ENCODE results near the gene RNF114.

RNF114 gene

DNA sequence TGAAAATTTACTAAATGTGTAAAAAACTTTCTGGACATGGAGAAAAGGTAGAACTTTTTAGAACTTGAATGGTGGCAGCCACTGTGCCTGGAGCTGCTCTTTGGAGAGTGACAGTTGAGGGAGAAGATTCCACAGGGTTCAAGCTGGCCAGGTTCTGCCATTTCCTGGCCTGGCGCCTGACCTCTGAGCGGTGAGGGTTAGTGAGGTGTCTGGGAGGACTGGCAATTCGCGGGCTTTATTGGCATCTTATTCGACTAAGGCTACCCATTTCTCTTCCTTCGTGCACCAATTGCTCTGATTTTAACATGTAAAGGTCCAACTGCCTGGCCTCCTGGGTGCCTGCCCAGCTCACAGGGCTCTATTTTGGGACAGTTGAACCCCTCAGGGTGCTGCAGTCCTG, 49.0 kb downstream of the RNF114 start:
- peaks cover 2% of the 10 kb centered on the region; the same call in 1 of the 2 replicates for H3K4me1 ChIP-seq (ENCODE audit: control insufficient read depth, insufficient read depth, low read length)
- H3K36me3 ChIP-seq (ENCODE audit: control insufficient read depth in 2 of 2, insufficient read depth in 1 of 2, low read length in 2 of 2) = peaks cover 0 to 36% of the 10 kb centered on the region in 2 experiments; a peak in 1 of 3 replicates
- TF ChIP-seq ZNF10 (tag by site-specific recombination; IDR thresholded peaks at IDR 0.05) (no peak), HOXC10 (CRISPR knock-in tag; IDR thresholded peaks at IDR 0.05) (no peak), ZNF350 (tag by site-specific recombination; IDR thresholded peaks at IDR 0.05) (no peak)
- no peak overlapping the region for H3K4me3 ChIP-seq (ENCODE audit: low read depth, low read length)
- POLR2A ChIA-PET = interaction anchor here (1.8 kb wide), 1 partner anchor 84 kb away, joined by 7 read pairs; no protein-coding TSS in a partner anchor
- CTCF ChIA-PET = interaction anchor here (1.9 kb wide), 1 partner anchor 100 kb away, joined by 5 read pairs; no protein-coding TSS in a partner anchor
- H3K27ac ChIP-seq (ENCODE audit: extremely low read depth, low read depth, low read length) = no peak overlapping the region
- H3K9me3 ChIP-seq (ENCODE audit: control insufficient read depth, insufficient read depth, low read depth, low read length) = no peaks in the 10 kb centered on the region

DNA sequence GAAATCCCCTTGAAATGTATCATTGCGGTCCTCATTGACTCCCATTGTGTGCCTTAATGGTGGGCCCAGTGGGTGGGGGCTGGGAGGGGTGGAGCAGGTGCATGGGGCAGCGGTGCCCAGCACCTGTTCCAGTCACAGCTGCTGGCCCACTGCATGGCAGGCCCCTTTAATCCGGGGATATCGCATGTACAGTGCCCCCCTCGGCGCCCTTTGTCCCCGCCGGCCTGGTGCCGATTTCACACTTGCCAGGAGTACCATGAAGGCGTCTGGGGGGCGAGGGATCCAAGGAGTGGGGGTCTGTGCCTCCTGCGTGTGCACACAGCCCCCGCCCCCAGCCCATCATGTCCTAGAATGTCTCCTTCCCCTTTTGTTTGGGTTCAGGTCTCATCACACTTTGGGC, 49.4 kb downstream of the RNF114 start:
- peaks cover 2% of the 10 kb centered on the region; the same call in 1 of the 2 replicates for H3K4me1 ChIP-seq (ENCODE audit: control insufficient read depth, insufficient read depth, low read length)
- H3K27ac ChIP-seq (ENCODE audit: extremely low read depth, low read depth, low read length) = no peak overlapping the region
- CTCF ChIA-PET = interaction anchor here (1.8 kb wide), 1 partner anchor 86 kb away, joined by 6 read pairs; no protein-coding TSS in a partner anchor
- TF ChIP-seq GLI2 (tag by site-specific recombination; IDR thresholded peaks at IDR 0.05; ENCODE audit: borderline replicate concordance, low read depth) = no peak
- TF ChIP-seq ZNF112 (tag by site-specific recombination; IDR thresholded peaks at IDR 0.05) = no peak
- TF ChIP-seq ZNF558 (tag by site-specific recombination; IDR thresholded peaks at IDR 0.05) = no peak
- no peak for TF ChIP-seq ZNF266 (tag by site-specific recombination; IDR thresholded peaks at IDR 0.05; ENCODE audit: low read depth)
- TF ChIP-seq, protein P1, sequence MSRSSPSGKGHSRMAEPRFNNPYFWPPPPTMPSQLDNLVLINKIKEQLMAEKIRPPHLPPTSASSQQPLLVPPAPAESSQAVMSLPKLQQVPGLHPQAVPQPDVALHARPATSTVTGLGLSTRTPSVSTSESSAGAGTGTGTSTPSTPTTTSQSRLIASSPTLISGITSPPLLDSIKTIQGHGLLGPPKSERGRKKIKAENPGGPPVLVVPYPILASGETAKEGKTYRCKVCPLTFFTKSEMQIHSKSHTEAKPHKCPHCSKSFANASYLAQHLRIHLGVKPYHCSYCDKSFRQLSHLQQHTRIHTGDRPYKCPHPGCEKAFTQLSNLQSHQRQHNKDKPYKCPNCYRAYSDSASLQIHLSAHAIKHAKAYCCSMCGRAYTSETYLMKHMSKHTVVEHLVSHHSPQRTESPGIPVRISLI (tag by site-specific recombination; IDR thresholded peaks at IDR 0.05) = no peak
- TF ChIP-seq, protein P2, sequence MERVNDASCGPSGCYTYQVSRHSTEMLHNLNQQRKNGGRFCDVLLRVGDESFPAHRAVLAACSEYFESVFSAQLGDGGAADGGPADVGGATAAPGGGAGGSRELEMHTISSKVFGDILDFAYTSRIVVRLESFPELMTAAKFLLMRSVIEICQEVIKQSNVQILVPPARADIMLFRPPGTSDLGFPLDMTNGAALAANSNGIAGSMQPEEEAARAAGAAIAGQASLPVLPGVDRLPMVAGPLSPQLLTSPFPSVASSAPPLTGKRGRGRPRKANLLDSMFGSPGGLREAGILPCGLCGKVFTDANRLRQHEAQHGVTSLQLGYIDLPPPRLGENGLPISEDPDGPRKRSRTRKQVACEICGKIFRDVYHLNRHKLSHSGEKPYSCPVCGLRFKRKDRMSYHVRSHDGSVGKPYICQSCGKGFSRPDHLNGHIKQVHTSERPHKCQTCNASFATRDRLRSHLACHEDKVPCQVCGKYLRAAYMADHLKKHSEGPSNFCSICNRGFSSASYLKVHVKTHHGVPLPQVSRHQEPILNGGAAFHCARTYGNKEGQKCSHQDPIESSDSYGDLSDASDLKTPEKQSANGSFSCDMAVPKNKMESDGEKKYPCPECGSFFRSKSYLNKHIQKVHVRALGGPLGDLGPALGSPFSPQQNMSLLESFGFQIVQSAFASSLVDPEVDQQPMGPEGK (tag by site-specific recombination; IDR thresholded peaks at IDR 0.05) = no peak
- TF ChIP-seq, protein P3, sequence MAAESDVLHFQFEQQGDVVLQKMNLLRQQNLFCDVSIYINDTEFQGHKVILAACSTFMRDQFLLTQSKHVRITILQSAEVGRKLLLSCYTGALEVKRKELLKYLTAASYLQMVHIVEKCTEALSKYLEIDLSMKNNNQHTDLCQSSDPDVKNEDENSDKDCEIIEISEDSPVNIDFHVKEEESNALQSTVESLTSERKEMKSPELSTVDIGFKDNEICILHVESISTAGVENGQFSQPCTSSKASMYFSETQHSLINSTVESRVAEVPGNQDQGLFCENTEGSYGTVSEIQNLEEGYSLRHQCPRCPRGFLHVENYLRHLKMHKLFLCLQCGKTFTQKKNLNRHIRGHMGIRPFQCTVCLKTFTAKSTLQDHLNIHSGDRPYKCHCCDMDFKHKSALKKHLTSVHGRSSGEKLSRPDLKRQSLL (tag by site-specific recombination; IDR thresholded peaks at IDR 0.05) = no peak
- TF ChIP-seq ZNF521 (tag by site-specific recombination; IDR thresholded peaks at IDR 0.05) = no peak
- TF ChIP-seq ZNF416 (tag by site-specific recombination; IDR thresholded peaks at IDR 0.05) = no peak
- TF ChIP-seq, protein P4, sequence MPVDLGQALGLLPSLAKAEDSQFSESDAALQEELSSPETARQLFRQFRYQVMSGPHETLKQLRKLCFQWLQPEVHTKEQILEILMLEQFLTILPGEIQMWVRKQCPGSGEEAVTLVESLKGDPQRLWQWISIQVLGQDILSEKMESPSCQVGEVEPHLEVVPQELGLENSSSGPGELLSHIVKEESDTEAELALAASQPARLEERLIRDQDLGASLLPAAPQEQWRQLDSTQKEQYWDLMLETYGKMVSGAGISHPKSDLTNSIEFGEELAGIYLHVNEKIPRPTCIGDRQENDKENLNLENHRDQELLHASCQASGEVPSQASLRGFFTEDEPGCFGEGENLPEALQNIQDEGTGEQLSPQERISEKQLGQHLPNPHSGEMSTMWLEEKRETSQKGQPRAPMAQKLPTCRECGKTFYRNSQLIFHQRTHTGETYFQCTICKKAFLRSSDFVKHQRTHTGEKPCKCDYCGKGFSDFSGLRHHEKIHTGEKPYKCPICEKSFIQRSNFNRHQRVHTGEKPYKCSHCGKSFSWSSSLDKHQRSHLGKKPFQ (tag by site-specific recombination; IDR thresholded peaks at IDR 0.05) = no peak
- no peak for TF ChIP-seq ZNF132 (tag by site-specific recombination; IDR thresholded peaks at IDR 0.05; ENCODE audit: borderline replicate concordance)
- no peak for TF ChIP-seq ZNF23 (tag by site-specific recombination; IDR thresholded peaks at IDR 0.05; ENCODE audit: borderline replicate concordance)
- TF ChIP-seq ZBTB48 (tag by site-specific recombination; IDR thresholded peaks at IDR 0.05) = no peak
- no peak for TF ChIP-seq YY2 (tag by site-specific recombination; IDR thresholded peaks at IDR 0.05)
- TF ChIP-seq SETDB1 (IDR thresholded peaks at IDR 0.05; ENCODE audit: insufficient read length, low read length) = no peak
- no peak for TF ChIP-seq MEIS1 (CRISPR knock-in tag; IDR thresholded peaks at IDR 0.05; ENCODE audit: borderline replicate concordance)
- no peaks in the 10 kb centered on the region for H3K9me3 ChIP-seq (ENCODE audit: control insufficient read depth, insufficient read depth, low read depth, low read length)
- POLR2A ChIA-PET = interaction anchor here (1.8 kb wide), 1 partner anchor 84 kb away, joined by 7 read pairs; no protein-coding TSS in a partner anchor
- H3K4me3 ChIP-seq (ENCODE audit: low read depth, low read length) = no peak overlapping the region
- H3K36me3 ChIP-seq (ENCODE audit: control insufficient read depth in 2 of 2, insufficient read depth in 1 of 2, low read length in 2 of 2) = peaks cover 0 to 36% of the 10 kb centered on the region in 2 experiments; a peak in 1 of 3 replicates
